ENCODE results near the gene RALGPS1.

RALGPS1 gene

GRCh38 chr9:126953041-126953809 is 38.6 kb downstream of the RALGPS1 start:
- in situ Hi-C loops (cut with MboI; ENCODE audit: low sequenced_read_pairs), result no loop called here

GRCh38 chr9:126955811-126956210 is 41.2 kb downstream of the RALGPS1 start:
- in situ Hi-C loops (cut with MboI; ENCODE audit: low sequenced_read_pairs), result no loop called here

GRCh38 chr9:126956917-126957686 is 42.5 kb downstream of the RALGPS1 start:
- in situ Hi-C loops (cut with MboI; ENCODE audit: low sequenced_read_pairs), result no loop called here

- in situ Hi-C loops (cut with MboI; ENCODE audit: low sequenced_read_pairs), result no loop called here
Measured at GRCh38 chr9:126957687-126958053, 43.1 kb downstream of the RALGPS1 start.

- in situ Hi-C loops (cut with MboI; ENCODE audit: low sequenced_read_pairs), result no loop called here
Measured at GRCh38 chr9:126959336-126959735, 44.8 kb downstream of the RALGPS1 start.

- in situ Hi-C loops (cut with MboI; ENCODE audit: low sequenced_read_pairs), result loop anchor here (5.0 kb wide), 1 partner anchor 247 kb away; no protein-coding TSS in a partner anchor
Measured at GRCh38 chr9:126959917-126960316, 45.3 kb downstream of the RALGPS1 start.

GRCh38 chr9:126962336-126962735 is 47.8 kb downstream of the RALGPS1 start:
- in situ Hi-C loops (cut with MboI; ENCODE audit: low sequenced_read_pairs), result loop anchor here (5.0 kb wide), 1 partner anchor 245 kb away; no protein-coding TSS in a partner anchor

GRCh38 chr9:126965077-126965476 is 50.5 kb downstream of the RALGPS1 start:
- in situ Hi-C loops (cut with MboI; ENCODE audit: low sequenced_read_pairs), result no loop called here

GRCh38 chr9:126965541-126966428 is 51.2 kb downstream of the RALGPS1 start:
- in situ Hi-C loops (cut with MboI; ENCODE audit: low sequenced_read_pairs), result no loop called here

- in situ Hi-C loops (cut with MboI; ENCODE audit: low sequenced_read_pairs), result no loop called here
Measured at GRCh38 chr9:126971261-126971660, 56.7 kb downstream of the RALGPS1 start.

GRCh38 chr9:126973651-126974529 is 59.3 kb downstream of the RALGPS1 start:
- in situ Hi-C loops (cut with MboI; ENCODE audit: low sequenced_read_pairs), result no loop called here

GRCh38 chr9:126974594-126974993 is 60.0 kb downstream of the RALGPS1 start:
- in situ Hi-C loops (cut with MboI; ENCODE audit: low sequenced_read_pairs), result no loop called here

GRCh38 chr9:126975327-126976220 is 61.0 kb downstream of the RALGPS1 start:
- in situ Hi-C loops (cut with MboI; ENCODE audit: low sequenced_read_pairs), result no loop called here

GRCh38 chr9:126979461-126979860 is 64.9 kb downstream of the RALGPS1 start:
- in situ Hi-C loops (cut with MboI; ENCODE audit: low sequenced_read_pairs), result no loop called here

- in situ Hi-C loops (cut with MboI; ENCODE audit: low sequenced_read_pairs), result no loop called here
Measured at GRCh38 chr9:126980231-126980630, 65.6 kb downstream of the RALGPS1 start.

GRCh38 chr9:126981218-126981617 is 66.6 kb downstream of the RALGPS1 start:
- in situ Hi-C loops (cut with MboI; ENCODE audit: low sequenced_read_pairs), result no loop called here

GRCh38 chr9:126982215-126983002 is 67.8 kb downstream of the RALGPS1 start:
- in situ Hi-C loops (cut with MboI; ENCODE audit: low sequenced_read_pairs), result no loop called here

GRCh38 chr9:126983767-126984166 is 69.2 kb downstream of the RALGPS1 start:
- in situ Hi-C loops (cut with MboI; ENCODE audit: low sequenced_read_pairs), result no loop called here

All from HL-60/S4 (cell line).